ENCODE measurements around the gene MYH16.
"Not testable (repeated sequence)": the region's sequence is repeated elsewhere in the genome, so short reads cannot be mapped to it uniquely, and the experiment has no call there.

Gene MYH16

DNA sequence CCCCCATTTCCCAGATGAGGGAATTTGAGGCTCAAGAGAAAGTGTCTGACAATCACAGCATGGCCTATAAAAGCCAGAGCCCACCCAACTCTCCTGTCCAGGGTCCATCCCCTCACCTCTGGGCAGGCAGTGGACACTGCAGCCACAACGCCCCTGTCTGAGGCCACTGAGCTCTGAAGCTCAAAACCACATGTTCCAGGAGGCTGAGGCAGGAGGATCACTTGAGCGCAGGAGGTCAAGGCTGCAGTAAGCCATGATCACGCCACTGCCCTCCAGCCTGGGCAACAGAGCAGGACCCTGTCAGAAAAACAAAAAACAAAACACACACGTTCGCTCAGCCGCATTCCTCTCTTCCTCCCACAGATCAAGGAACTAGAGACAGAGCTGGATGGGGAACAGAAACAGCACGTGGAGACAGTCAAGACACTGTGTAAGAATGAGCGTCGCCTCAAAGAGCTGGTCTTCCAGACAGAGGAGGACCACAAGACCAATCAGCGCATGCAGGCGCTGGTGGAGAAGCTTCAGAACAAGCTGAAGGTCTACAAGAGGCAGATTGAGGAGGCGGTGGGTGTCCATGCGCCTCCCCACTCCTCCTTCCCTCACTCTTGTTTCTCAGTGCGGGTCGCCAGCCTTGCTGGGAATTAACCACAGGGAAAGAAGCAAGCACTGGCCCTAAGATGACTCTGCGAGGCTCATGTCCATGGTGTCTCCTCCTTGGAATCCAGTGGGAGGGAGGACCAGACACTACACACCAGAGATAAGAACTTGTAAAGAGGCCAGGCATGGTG, 33.0 kb downstream of the MYH16 start:
- peak; percentile 3 for DNase-seq (ENCODE audit: low spot score)

DNA sequence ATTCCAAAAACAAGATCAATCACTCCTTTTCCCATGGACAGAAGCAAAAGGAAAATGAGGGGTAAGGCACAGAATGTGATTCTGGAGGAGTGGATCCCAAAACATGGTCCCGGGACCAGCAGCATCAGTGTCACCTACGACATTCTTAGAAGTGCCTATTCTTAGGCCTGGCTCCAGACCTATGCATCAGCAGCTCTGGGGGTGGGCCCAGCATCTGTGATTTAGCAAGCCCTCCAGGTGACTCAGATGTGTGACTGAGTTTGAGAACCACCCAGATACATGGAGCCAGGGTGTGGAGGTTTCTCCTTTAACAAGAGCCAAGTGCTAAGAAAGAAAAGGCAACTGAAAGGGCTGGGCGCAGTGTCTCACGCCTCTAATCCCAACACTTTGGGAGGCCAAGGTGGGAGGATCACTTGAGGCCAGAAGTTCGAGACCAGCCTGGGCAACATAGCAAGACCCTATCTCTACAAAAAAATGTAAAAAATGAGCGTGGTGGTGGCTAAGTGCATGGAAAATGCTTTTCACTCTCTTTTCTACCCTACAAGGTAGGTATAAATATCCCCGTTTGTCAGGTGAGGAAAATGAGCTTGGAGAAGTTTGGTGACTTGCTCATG, 35.9 kb downstream of the MYH16 start:
- DNase-seq (ENCODE audit: low spot score): peak; percentile 9

DNA sequence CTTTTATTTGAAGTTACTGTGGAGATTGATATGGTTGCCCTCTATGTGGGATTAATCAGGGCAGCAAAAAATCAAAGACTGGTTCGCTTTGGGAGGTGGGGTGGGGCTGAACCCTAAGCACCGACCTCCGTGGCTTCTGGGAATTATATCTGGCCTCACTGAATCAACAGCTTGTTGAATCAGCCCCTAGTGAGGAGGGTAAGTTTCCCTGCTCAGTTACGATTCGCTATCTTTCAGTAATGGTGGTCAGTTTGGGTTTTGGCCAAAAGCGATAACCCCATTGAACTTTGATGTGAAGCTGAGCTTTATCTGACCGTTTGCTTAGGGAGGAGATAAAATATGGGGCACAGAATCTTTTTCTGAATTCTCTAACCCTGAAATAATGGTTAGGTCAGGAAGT, 36.5 kb downstream of the MYH16 start:
- no peak for DNase-seq (ENCODE audit: low spot score)

DNA sequence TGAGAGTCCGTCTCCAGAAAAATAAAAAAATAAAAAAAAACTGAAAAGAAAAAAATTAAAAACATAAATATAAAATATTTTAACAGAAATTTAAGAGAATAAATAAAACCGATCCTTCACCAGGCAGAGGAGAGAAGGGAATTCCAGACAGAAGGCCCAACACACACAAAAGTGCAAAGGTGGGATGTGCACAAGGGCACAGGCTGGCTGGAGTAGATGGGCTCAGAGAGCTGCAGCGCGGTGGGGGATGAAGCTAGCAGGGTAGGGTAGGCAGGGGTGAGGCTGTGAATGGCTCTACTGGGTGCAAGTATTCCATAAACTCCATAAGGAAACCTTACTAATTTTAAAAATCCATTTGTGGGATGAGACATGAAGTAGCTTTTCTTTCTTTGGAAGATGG, 37.4 kb downstream of the MYH16 start:
- DNase-seq (ENCODE audit: low spot score): no peak

DNA sequence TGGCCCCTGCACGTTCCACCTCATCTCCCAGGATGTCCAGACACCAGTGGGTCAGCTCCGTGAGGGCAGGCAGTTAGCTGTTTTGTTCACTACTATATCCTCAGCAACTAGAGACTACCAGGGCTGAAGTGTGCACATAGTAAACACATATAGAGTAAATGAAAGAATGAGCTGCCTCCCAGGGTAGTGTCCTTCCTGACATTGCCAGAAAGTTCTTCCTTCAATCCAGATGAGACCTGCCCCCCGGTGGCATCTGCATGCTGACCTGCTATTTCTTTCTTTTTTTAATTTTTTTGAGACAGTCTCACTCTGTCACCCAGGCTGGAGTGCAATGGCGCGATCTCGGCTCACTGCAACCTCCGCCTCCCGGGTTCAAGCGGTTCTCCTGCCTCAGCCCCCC, 39.1 kb downstream of the MYH16 start:
- no peak for DNase-seq (ENCODE audit: low spot score)

DNA sequence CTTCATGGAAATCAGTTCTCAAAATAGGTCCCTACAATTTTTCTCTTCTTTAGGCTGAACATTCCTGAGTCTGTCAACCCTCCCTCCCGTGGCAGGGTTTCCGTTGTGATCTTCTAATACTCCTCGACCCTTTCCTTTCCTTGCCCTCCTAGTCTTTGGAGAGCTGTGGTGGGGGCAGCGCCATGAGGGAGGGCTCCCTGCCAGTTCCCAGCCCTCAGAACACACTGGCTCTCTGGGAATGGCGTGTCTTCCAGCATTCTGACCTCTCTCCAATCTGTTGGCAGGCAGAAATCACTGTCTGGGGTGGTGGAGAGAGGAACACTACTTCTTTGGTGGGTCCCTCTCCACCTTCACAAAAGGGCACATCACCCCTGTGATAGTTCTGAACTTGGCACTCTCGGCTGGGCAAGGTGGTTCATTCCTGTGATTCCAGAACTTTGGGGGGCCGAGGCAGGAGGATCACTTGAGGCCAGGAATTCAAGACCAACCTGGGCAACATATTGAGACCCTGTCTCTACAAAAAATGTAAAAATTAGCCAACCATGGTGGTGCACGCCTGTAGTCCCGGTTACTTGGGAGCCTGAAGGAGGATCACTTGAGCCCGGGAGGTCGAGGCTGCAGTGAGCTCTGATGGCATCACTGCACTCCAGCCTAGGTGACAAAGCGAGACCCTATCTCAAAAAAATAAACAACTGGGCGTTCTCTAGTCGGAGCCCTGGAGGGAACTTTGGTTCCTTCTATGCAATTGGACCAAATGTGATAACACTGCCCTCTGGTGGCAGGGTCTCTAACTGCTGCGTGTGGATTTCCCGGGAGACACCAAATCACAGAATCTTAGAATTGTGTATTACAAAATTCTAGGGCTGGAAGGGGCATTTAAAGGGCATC, 39.9 kb downstream of the MYH16 start:
- no peak for DNase-seq (ENCODE audit: low spot score)

DNA sequence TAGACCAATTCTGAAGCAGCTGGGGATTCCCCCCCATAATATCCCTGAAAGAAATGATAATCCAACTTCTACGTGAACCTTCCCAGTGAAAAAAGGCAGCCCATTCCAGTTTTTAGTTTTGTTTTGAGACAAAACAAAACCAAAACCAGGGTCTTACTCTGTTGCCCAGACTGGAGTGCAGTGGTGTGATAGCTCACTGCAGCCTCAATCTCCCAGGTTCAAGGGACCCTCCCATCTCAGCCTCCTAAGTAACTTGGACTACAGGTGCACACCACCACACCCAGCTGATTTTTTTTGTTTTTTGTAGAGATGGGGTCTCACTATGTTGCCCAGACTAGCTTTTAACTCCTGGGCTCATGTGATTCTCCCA, 40.5 kb downstream of the MYH16 start:
- DNase-seq (ENCODE audit: low spot score): no peak

DNA sequence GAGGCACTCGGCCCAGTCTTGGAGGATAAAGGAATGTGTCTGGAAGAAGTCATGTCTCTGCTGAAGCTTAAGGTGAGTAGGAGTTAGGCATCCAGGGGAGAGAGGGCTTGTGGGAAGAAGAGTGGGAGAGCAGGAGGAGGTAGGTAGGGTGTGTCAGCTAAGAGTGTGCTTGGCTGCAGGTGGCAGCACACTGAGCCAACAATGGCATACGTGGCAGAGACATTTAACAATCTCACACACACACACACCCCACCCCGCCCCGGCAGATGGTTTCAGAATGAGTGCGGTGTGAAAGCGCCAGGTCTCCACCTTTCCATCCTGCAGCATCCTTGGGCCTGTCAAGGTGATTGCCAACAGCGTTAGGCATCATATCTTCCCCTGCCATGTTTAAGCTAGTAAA, 41.9 kb downstream of the MYH16 start:
- DNase-seq (ENCODE audit: low spot score): no peak

DNA sequence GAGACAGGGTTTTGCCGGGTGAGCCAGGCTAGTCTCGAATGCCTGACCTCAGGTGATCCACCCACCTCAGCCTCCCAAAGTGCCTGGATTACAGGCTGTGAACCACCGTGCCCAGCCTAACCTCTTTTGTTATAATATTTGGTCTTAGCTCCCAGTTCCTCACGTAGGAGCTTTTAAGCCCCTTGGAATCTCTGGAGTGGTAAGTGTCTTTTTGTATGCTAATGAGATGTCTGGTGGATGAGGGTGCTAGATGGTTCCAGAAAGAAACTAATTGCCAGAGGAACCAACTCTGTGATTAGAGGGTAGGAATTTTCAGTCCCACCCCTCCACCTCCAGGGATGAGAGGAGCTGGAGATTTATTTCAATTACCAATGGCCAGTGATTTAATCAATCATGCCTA, 47.7 kb downstream of the MYH16 start:
- no peak for DNase-seq (ENCODE audit: low spot score)

DNA sequence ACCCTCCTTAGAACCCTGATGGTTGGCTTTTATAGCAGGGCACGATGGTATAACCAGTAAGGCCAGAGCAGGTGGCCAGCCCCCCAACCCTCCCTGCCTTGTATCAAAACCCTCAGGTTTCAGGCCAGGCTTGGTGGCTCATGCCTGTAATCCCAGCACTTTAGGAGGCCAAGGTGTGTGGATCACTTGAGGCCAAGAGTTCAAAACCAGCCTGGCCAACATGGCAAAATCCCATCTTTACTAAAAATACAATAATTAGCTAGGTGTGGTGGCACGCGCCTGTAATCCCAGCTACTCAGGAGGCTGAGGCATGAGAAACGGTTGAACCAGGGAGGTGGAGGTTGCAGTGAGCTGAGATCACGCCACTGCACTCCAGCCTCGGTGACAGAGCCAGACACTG, 50.0 kb downstream of the MYH16 start:
- DNase-seq (ENCODE audit: low spot score): not testable (repeated sequence)

DNA sequence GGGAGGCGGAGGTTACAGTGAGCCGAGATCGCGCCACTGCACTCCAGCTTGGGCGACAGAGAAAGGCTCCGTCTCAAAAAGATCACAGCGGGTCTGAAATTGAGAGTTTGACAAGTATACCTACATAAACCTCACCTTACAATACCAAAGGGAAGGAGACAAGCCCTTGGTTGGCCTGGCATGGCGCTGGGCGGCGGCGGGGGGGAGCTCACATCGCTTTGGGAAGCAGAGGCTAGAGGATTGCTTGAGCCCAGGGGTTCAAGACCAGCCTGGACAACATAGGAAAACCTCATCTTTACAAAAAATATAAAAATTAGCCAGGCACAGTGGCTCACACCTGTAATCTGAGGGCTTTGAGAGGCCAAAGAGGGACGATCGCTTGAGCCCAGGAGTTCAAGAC, 51.9 kb downstream of the MYH16 start:
- no peak for DNase-seq (ENCODE audit: low spot score)

DNA sequence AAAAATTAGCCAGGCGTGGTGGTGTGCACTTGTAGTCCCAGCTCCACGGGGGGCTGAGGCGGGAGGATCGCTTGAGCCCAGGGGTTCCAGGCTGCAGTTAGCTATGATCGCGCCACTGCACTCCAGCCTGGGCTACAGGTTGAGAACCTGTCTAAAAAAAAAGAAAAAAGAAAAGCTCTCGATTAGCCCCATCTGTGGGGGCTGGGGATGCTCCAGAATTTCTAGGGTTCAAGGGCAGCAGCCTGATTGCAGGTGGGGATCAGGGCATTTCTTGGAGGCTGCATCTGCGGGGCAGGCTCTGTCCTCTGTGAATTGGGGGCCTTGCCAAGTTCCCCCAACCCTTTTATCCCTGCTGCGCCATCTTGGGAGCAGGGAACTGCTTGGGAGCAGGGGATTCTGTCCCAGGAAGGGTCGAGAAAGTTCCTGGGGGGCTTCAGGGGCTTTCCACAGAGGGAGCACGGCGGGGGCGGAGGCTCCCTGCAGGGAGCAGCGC, 52.4 kb downstream of the MYH16 start:
- DNase-seq (ENCODE audit: low spot score): no peak

DNA sequence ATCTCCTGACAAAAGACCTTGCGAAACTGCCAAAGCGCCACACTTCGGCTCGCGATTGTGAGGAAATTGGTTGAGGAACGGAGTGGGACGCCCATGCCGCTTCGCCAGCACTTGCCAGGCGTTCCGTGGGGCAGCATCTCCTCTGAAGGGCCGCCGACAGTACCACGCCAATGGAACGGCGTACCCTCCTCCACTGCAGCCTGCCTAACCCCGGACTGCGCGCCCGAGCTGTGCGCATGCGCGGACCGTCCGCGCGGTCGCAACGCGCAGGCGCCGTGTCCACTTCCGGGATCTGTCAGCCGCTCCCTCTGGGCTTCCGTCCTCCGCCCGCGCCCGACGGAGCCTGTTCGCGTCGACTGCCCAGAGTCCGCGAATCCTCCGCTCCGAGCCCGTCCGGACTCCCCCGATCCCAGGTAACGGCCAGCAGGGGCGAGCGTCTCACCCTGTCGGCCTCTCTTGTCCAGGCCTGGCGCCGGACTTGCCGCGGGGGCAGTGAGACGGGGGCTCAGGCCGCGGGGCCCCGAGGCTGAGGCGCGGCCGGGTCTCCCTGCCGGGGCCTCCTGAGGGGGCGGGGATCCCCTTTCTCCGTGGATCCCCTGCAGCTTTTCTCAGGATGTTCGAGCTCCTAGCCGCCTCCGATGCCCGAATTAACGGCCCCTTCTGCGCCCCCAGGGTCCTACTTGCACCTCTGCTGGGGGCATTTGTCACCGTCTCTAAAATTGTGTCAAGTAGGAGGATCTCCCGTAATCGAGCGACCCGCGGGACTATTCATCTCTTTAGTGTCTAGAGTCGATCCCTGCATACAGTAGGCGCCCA, 53.2 kb downstream of the MYH16 start, which contains the start of gene ARPC1A:
Gene ARPC1A (plus strand): TSS at position 307 of the 816 bp plus-strand sequence. CDS start 7,456 bp downstream, outside the sequence.
- DNase-seq (ENCODE audit: low spot score): peak; percentile 96

DNA sequence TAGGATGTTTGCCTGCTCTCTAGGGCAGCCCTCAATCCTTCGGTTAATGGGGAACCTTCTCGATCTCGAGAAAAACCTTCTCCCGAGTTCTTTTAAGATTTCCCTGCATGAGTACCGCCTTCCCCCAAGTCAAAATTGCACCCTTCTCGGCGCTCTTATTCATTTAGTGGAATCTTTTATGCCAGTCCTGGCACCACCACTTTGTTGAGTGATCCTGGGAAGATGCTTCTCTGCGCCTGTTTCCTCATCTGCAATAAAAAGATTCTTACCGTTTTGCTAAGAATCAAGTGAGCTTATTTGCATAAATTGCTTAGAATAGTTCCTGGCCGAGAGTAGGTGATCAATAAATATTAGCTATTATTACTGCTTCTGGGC, 53.8 kb downstream of the MYH16 start:
- DNase-seq (ENCODE audit: low spot score): no peak

DNA sequence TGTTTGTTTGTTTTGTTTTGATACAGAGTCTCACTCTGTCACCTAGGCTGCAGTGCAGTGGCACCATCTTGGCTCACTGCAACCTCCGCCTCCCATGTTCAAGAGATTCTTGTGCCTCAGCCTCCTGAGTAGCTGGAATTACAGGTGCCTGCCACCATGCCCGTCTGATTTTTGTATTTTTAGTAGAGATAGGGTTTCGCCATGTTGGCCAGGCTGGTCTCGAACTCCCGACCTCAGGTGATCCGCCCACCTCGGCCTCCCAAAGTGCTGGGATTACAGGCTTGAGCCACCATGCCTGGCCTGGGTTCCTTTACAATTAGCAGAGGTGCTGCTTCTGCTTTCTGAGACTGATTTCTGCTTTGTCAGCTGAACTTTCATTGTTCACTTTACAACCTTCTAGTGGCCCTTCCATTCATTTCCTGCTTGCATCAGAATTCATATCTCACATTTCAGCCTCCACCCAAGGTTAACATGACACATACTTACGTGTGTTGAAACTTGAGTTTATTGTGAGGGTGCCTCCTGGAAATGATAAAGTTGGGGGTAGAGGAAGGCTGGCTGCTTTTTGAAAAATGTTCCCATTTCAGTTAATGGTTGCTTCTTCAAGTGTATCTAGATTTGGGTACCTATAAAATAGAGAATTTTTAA, 57.8 kb downstream of the MYH16 start:
- DNase-seq (ENCODE audit: low spot score): not testable (repeated sequence)

DNA sequence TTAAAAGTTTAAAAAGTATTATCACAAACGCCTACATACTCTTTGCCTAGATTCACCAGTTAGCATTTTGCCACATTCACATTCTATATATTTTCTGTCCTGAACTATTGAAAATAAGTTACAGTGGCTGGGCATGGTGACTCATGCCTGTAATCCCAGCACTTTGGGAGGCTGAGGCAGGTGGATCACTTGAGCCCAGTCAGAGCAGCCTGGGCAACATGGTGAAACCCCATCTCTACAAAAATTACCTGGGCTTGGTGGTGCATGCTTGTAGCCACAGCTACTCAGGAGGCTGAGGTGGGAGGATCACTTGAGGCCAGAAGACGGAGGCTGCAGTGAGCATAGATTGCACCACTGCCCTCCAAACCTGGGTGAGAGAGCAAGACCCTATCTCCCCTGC, 58.4 kb downstream of the MYH16 start:
- no peak for DNase-seq (ENCODE audit: low spot score)

DNA sequence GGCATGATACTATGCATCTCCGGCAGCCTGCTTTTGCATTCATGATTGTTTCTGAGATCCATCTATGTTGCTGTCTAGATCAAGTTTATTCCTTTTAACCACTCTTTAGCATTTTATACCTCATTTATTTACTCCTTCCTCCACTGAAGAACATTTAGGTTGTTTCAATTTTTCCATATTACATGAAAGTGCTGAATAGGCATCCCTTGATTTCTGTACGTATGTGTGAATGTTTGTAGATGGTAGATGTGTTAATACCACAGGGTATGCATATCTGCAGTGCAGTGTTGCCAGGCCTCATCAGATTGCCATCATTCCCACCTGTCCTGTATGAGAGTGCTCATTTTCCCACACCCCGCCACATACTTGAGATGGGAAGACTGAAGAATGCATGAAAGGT, 67.0 kb downstream of the MYH16 start:
- DNase-seq (ENCODE audit: low spot score): no peak

DNA sequence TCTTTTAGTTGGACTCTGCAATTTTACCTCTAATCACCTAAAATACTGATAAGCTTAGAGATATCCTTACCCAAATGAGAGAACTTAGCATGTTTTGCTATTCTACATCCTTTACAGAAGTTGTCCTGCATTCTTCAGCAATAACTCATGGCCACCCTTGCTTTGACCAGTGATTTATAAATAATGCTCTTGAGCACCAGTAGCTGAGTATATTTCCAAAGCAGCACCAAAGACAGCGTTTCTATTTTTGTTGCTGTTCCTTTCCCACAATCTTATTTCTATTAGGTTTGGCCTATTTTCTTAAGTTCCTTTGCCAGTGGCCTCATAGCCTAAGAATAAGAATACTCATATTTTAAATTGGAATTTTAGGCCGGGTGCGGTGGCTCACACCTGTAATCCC, 68.0 kb downstream of the MYH16 start:
- DNase-seq (ENCODE audit: low spot score): no peak

DNA sequence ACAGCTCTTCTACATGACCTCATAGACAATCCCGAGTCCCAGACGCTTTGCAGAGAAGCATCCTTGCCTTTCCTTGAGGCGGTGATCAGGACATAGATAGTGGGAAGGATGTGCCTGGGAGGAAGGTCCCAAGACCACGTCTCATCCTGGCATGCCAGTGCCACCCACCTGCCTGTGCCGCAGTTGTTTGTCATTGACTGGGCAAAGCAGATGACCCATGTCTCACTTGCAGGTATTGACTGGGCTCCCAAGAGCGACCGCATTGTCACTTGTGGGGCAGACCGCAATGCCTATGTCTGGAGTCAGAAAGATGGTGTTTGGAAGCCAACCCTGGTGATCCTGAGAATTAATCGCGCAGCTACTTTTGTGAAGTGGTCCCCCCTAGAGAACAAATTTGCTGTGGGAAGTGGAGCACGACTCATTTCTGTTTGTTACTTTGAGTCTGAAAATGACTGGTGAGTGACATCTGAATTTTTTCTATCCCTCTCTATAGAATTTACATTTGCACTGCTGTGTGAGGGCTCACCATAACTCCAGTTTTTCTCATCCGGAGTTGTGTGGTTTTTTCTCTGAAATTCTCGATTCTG, 71.5 kb downstream of the MYH16 start:
- DNase-seq (ENCODE audit: low spot score): no peak

DNA sequence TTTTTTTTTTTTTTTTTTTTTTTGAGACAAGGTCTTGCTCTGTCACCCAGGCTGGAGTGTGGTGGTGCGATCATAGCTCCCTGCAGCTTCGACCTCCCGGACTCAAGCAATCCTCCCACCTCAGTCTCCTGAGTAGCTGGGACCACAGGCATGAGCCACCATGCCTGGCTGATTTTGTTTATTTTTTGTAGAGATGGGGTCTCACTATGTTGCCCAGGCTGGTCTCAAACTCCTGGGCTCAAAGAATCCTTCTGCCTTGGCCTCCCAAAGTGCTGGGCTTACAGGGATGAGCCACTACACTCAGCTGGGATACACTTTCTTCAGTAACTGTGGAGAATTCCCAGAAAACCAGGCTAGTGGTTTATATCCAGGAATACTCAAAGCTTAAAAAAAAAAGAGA, 78.0 kb downstream of the MYH16 start:
- DNase-seq (ENCODE audit: low spot score): not testable (repeated sequence)

DNA sequence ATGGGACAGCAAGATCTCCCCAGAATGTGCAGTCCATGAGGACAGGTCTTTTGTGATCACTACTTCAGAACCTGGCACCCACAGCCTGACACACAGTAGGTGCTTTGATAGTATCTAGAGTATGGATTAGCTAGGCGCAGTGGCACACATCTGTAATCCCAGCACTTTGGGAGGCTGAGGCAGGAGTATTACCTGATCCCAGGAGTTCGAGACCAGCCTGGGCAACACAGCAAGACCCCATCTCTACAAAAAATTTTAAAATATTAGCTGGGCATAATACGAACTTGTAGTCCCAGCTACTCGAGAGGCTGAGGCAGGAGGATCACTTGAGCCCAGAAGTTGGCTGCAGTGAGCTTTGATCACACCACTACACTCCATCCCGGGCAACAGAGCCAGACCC, 79.6 kb downstream of the MYH16 start:
- no peak for DNase-seq (ENCODE audit: low spot score)
